H9 (cell line): ENCODE data around the gene PHF20. TPM values are rescaled to one million over a fixed set of nuclear protein-coding genes. Genes with fewer than 3 reads are reported as not detected.

Source experiments
- DNase-seq: peaks from one replicate; pipeline ENCODE4 v3.0.0-alpha.2; 2017
- H2AFZ ChIP-seq: one replicate; pipeline ENCODE4 v1.6.1; 2013; ENCODE audit warnings: mild to moderate bottlenecking, low read length, control low read depth, moderate library complexity
- H2AK5ac ChIP-seq: 2 replicates; pipeline ENCODE4 v1.6.1; 2013; ENCODE audit warnings: low read length, control low read depth, mixed read lengths; ENCODE audit not compliant: insufficient read length
- H2BK120ac ChIP-seq: one replicate; pipeline ENCODE4 v1.6.1; 2013; ENCODE audit warnings: low read depth, mild to moderate bottlenecking, low read length, control low read depth, inconsistent platforms; ENCODE audit not compliant: poor library complexity, severe bottlenecking
- H2BK12ac ChIP-seq: 2 replicates; pipeline ENCODE4 v1.6.1; 2013; ENCODE audit warnings: low read length, control low read depth, mixed read lengths, low read depth; ENCODE audit not compliant: insufficient read length
- H2BK15ac ChIP-seq: 2 replicates; pipeline ENCODE4 v1.6.1; 2013; ENCODE audit warnings: low read depth, low read length, control low read depth
- H2BK20ac ChIP-seq: one replicate; pipeline ENCODE4 v1.6.1; 2013; ENCODE audit warnings: low read depth, mild to moderate bottlenecking, low read length, control low read depth, inconsistent platforms; ENCODE audit not compliant: poor library complexity, severe bottlenecking
- H2BK5ac ChIP-seq: 2 replicates; pipeline ENCODE4 v1.6.1; 2013; ENCODE audit warnings: low read length, control low read depth, mixed read lengths; ENCODE audit not compliant: insufficient read length
- H3K14ac ChIP-seq: 2 replicates; pipeline ENCODE4 v1.6.1; 2013; ENCODE audit warnings: low read length, control low read depth; ENCODE audit not compliant: insufficient read depth
- H3K18ac ChIP-seq: 2 replicates; pipeline ENCODE4 v1.6.1; 2013; ENCODE audit warnings: low read depth, mild to moderate bottlenecking, mixed read lengths, low read length, control low read depth; ENCODE audit not compliant: insufficient read length
- H3K23ac ChIP-seq: 2 replicates; pipeline ENCODE4 v1.6.1; 2013; ENCODE audit warnings: low read length, control low read depth, mixed read lengths, low read depth; ENCODE audit not compliant: insufficient read length
- H3K23me2 ChIP-seq: 2 replicates; pipeline ENCODE4 v1.6.1; 2013; ENCODE audit warnings: low read depth, mild to moderate bottlenecking, mixed read lengths, low read length, control low read depth; ENCODE audit not compliant: insufficient read length, poor library complexity, severe bottlenecking
- H3K27ac ChIP-seq: 2 replicates; pipeline ENCODE4 v1.5.1; 2013; ENCODE audit warnings: low read length, control low read depth, mixed read lengths, low read depth; ENCODE audit not compliant: insufficient read length
- H3K27me3 ChIP-seq: 2 replicates; pipeline ENCODE4 v1.6.1; 2013; ENCODE audit warnings: low read length, control low read depth, inconsistent platforms; ENCODE audit not compliant: insufficient read depth
- H3K4ac ChIP-seq: 2 replicates; pipeline ENCODE4 v1.6.1; 2013; ENCODE audit warnings: low read depth, mild to moderate bottlenecking, control low read depth, inconsistent platforms, low read length, moderate library complexity
- H3K4me1 ChIP-seq: 2 replicates; pipeline ENCODE4 v1.6.1; 2013; ENCODE audit warnings: low read length, control low read depth, inconsistent platforms; ENCODE audit not compliant: insufficient read depth
- H3K4me2 ChIP-seq: 2 replicates; pipeline ENCODE4 v1.6.1; 2013; ENCODE audit warnings: low read length, control low read depth, mixed read lengths; ENCODE audit not compliant: insufficient read length, insufficient read depth
- H3K56ac ChIP-seq: 2 replicates; pipeline ENCODE4 v1.6.1; 2013; ENCODE audit warnings: low read depth, mild to moderate bottlenecking, mixed read lengths, low read length, control low read depth; ENCODE audit not compliant: insufficient read length
- H3K79me1 ChIP-seq: 2 replicates; pipeline ENCODE4 v1.6.1; 2013; ENCODE audit warnings: low read depth, mild to moderate bottlenecking, moderate library complexity, low read length, control low read depth, inconsistent platforms; ENCODE audit not compliant: insufficient read depth, poor library complexity, severe bottlenecking
- H3K79me2 ChIP-seq: 2 replicates; pipeline ENCODE4 v1.6.1; 2013; ENCODE audit warnings: low read length, control low read depth, inconsistent platforms; ENCODE audit not compliant: insufficient read depth
- H3K9ac ChIP-seq: 2 replicates; pipeline ENCODE4 v1.6.1; 2013; ENCODE audit warnings: low read length, control low read depth, mixed read lengths; ENCODE audit not compliant: insufficient read length; ENCODE audit errors: extremely low read depth
- H3K9me3 ChIP-seq: one replicate; pipeline ENCODE4 v1.6.1; 2013; ENCODE audit warnings: low read depth, low read length, inconsistent platforms; ENCODE audit not compliant: control insufficient read depth
- H3T11ph ChIP-seq: one replicate; pipeline ENCODE4 v1.6.1; 2013; ENCODE audit warnings: mild to moderate bottlenecking, low read length, control low read depth, inconsistent platforms
- H4K20me1 ChIP-seq: one replicate; pipeline ENCODE4 v1.6.1; 2013; ENCODE audit not compliant: control insufficient read depth, insufficient read length, insufficient read depth
- H4K5ac ChIP-seq: 2 replicates; pipeline ENCODE4 v1.6.1; 2013; ENCODE audit warnings: low read depth, mild to moderate bottlenecking, mixed read lengths, low read length, control low read depth; ENCODE audit not compliant: insufficient read length
- H4K8ac ChIP-seq: replicated peaks from 2 replicates; pipeline ENCODE4 v1.6.1; 2013; ENCODE audit warnings: low read length, control low read depth, mixed read lengths, low read depth; ENCODE audit not compliant: insufficient read length
- H4K91ac ChIP-seq: 2 replicates; pipeline ENCODE4 v1.6.1; 2013; ENCODE audit warnings: low read depth, mild to moderate bottlenecking, moderate library complexity, mixed read lengths, low read length, control low read depth; ENCODE audit not compliant: insufficient read length
- H3K27ac Mint-ChIP-seq, 3 experiments: 2 replicates in 2 of 3; 3 replicates in 1 of 3; pipeline ENCODE4 v1.8.0; 2020 to 2021; ENCODE audit warnings: mixed read lengths in 3 of 3, mild to moderate bottlenecking in 1 of 3, moderate library complexity in 1 of 3
- H3K27me3 Mint-ChIP-seq: 2 replicates; pipeline ENCODE4 v1.8.0; 2021; ENCODE audit warnings: low read depth, mild to moderate bottlenecking, moderate library complexity, mixed read lengths
- H3K36me3 Mint-ChIP-seq, 3 experiments: 2 replicates in 2 of 3; 3 replicates in 1 of 3; pipeline ENCODE4 v1.8.0; 2020 to 2021; ENCODE audit warnings: low read depth in 3 of 3, mixed read lengths in 3 of 3; ENCODE audit not compliant: insufficient read depth in 1 of 3
- H3K4me1 Mint-ChIP-seq, 2 experiments: 2 replicates each; pipeline ENCODE4 v1.8.0; 2020; ENCODE audit warnings: mixed read lengths in 2 of 2
- H3K4me3 Mint-ChIP-seq, 2 experiments: 2 replicates in 1 of 2; 3 replicates in 1 of 2; pipeline ENCODE4 v1.8.0; 2020 to 2021; ENCODE audit warnings: mild to moderate bottlenecking in 2 of 2, mixed read lengths in 2 of 2, moderate library complexity in 1 of 2
- H3K9me3 Mint-ChIP-seq, 2 experiments: 2 replicates in 1 of 2; 3 replicates in 1 of 2; pipeline ENCODE4 v1.8.0; 2020; ENCODE audit warnings: mild to moderate bottlenecking in 2 of 2, mixed read lengths in 2 of 2, moderate library complexity in 1 of 2
- CTCF ChIP-seq: fragments of 200-600 bp; sonication (generic); conservative IDR thresholded peaks from 3 replicates; pipeline ENCODE4 v1.8.0; 2021; ENCODE audit warnings: antibody characterized with exemption, mild to moderate bottlenecking
- WGBS: extraction: QIAGEN DNeasy Blood & Tissue Kit; methylation state at CpG from one replicate; pipeline ENCODE4 v1.1.7; 2013; ENCODE audit warnings: missing lambda C conversion rate, low lambda C conversion rate, mixed read lengths; ENCODE audit not compliant: insufficient read length; ENCODE audit errors: extremely low coverage; 5-methylcytosine and 5-hydroxymethylcytosine counted together
- total RNA-seq: library from RNA; stranded (reverse); gene quantifications from 2 replicates; pipeline ENCODE4 v1.2.1, GENCODE V29; 2021

PHF20 gene
- total RNA-seq, 1 experiment from 2014 or later = 50.3 TPM

- Histone ChIP-seq H3K23me2 (no peaks in the 10 kb centered on the region), H3T11ph (no peak overlapping the region), H2BK12ac (no peak overlapping the region), H3K9ac (no peak overlapping the region), H3K9me3 (no peaks in the 10 kb centered on the region), H3K14ac (no peak overlapping the region), H2BK5ac (no peak overlapping the region), H3K4me1 (no peaks in the 10 kb centered on the region), H4K5ac (no peak overlapping the region), H2BK15ac (no peak overlapping the region), H3K79me1 (peaks cover 5% of the 10 kb centered on the region), H2AK5ac (no peak overlapping the region), H3K27ac (no peak overlapping the region), H3K27me3 (no peaks in the 10 kb centered on the region), H2AFZ (no peak overlapping the region), H4K8ac (no peak overlapping the region), H2BK120ac (no peak overlapping the region), H2BK20ac (no peak overlapping the region), H3K18ac (no peak overlapping the region), H3K4me2 (no peak overlapping the region), H3K79me2 (peaks cover 4% of the 10 kb centered on the region; the same call in 1 of the 2 replicates), H3K56ac (no peak overlapping the region), H3K4ac (no peak overlapping the region), H3K23ac (no peak overlapping the region), H4K20me1 (no peaks in the 10 kb centered on the region), H4K91ac (no peak overlapping the region)
- Mint-ChIP-seq H3K27ac (no peak overlapping the region; a peak in 1 of 7 replicates), H3K36me3 (peaks cover 0 to 9% (median 4%) of the 10 kb centered on the region in 3 experiments; a peak in 5 of 7 replicates), H3K4me1 (no peaks in the 10 kb centered on the region; a peak in 1 of 4 replicates), H3K27me3 (no peaks in the 10 kb centered on the region; the same call in 1 of the 2 replicates), H3K4me3 (no peak overlapping the region), H3K9me3 (no peaks in the 10 kb centered on the region)
- TF ChIP-seq CTCF = no peak
- no peak for DNase-seq
- WGBS = no CpG with 5 or more reads among the region's 4 CpGs
These were observed 20.9 kb downstream of the PHF20 start for GRCh38 chr20:35792740-35793139.
